GM23338 (cell line): ENCODE measurements around the gene C1QL1.

Source experiments
- CREB1 ChIP-seq: fragments of 250-450 bp; sonication (Bioruptor Pico); IDR thresholded peaks from 2 replicates; pipeline ENCODE4 v1.5.0; 2020; ENCODE audit warnings: low read depth, mild to moderate bottlenecking, moderate library complexity
- CTCF ChIP-seq, 2 experiments: fragments of 200-600 bp in 1 of 2; sonication (generic) in 1 of 2; conservative IDR thresholded peaks; 2 replicates each; pipeline versions ENCODE4 v1.5.1 to v1.6.1; 2016 to 2017; ENCODE audit warnings: antibody characterized with exemption in 2 of 2, low read depth in 2 of 2, mild to moderate bottlenecking in 2 of 2, moderate library complexity in 1 of 2
- ETS1 ChIP-seq: IDR thresholded peaks from 2 replicates; pipeline ENCODE4 v1.6.1; 2016; ENCODE audit warnings: antibody characterized with exemption
- EZH2 ChIP-seq: fragments of 200-600 bp; sonication (generic); IDR thresholded peaks from one replicate; pipeline ENCODE4 v1.8.0; 2017; ENCODE audit warnings: antibody characterized with exemption, mild to moderate bottlenecking, low read depth; ENCODE audit not compliant: unreplicated experiment
- EZH2phosphoT487 ChIP-seq: fragments of 200-600 bp; sonication (generic); IDR thresholded peaks from one replicate; pipeline ENCODE4 v1.8.1; 2018; ENCODE audit warnings: antibody characterized with exemption; ENCODE audit not compliant: unreplicated experiment
- NANOG ChIP-seq: IDR thresholded peaks from 2 replicates; pipeline ENCODE4 v1.6.1; 2016; ENCODE audit warnings: antibody characterized with exemption, borderline replicate concordance
- POLR2AphosphoS5 ChIP-seq: IDR thresholded peaks from 2 replicates; pipeline ENCODE4 v1.6.1; 2016; ENCODE audit warnings: antibody characterized with exemption, low read depth
- REST ChIP-seq: IDR thresholded peaks from one replicate; pipeline ENCODE4 v1.6.1; 2018; ENCODE audit warnings: antibody characterized with exemption; ENCODE audit not compliant: unreplicated experiment
- STAT1 ChIP-seq: IDR thresholded peaks from one replicate; pipeline ENCODE4 v1.6.1; 2016; ENCODE audit warnings: antibody characterized with exemption; ENCODE audit not compliant: unreplicated experiment
- ZNF331 ChIP-seq: fragments of 250-450 bp; sonication (Bioruptor Pico); IDR thresholded peaks from 2 replicates; pipeline ENCODE4 v1.5.0; 2020; ENCODE audit warnings: low read depth, mild to moderate bottlenecking, moderate library complexity

GRCh38 chr17:44999433-44999832, 31.3 kb upstream of the C1QL1 start:
- TF ChIP-seq CTCF (conservative IDR thresholded peaks at IDR 0.05; ENCODE audit: low read depth in 2 of 2) (no peak), EZH2 (no peak), EZH2phosphoT487 (no peak), POLR2AphosphoS5 (no peak), NANOG (no peak), REST (no peak), ZNF331 (CRISPR knock-in tag) (no peak), CREB1 (no peak), STAT1 (no peak), ETS1 (no peak)
